ES-I3 (cell line): ENCODE measurements around the gene ARAP1.

ENCODE experiments used
- H3K36me3 ChIP-seq: 2 replicates; pipeline ENCODE4 v1.6.1; 2013; ENCODE audit warnings: mild to moderate bottlenecking, low read length, control low read depth, moderate library complexity; ENCODE audit not compliant: insufficient read depth
- H3K4me1 ChIP-seq: 2 replicates; pipeline ENCODE4 v1.6.1; 2013; ENCODE audit warnings: mild to moderate bottlenecking, control low read depth, low read length; ENCODE audit not compliant: insufficient read depth
- H3K9ac ChIP-seq: 2 replicates; pipeline ENCODE4 v1.6.1; 2013; ENCODE audit warnings: low read depth, mild to moderate bottlenecking, low read length, moderate library complexity
- H3K9me3 ChIP-seq: 2 replicates; pipeline ENCODE4 v1.6.1; 2013; ENCODE audit warnings: mild to moderate bottlenecking, low read length, moderate library complexity; ENCODE audit not compliant: control insufficient read depth, insufficient read depth

Gene ARAP1

GRCh38 chr11:72760539-72761405 is 8.6 kb upstream of the ARAP1 start:
- Histone ChIP-seq H3K4me1 (peaks cover 4% of the 10 kb centered on the region), H3K36me3 (no peaks in the 10 kb centered on the region; the same call in 1 of the 2 replicates), H3K9me3 (no peaks in the 10 kb centered on the region), H3K9ac (no peak overlapping the region)

- H3K9ac ChIP-seq, result no peak overlapping the region
- H3K36me3 ChIP-seq, result no peaks in the 10 kb centered on the region; the same call in 1 of the 2 replicates
- peaks cover 4% of the 10 kb centered on the region for H3K4me1 ChIP-seq
- H3K9me3 ChIP-seq, result no peaks in the 10 kb centered on the region
Observed at GRCh38 chr11:72759468-72759985, 7.3 kb upstream of the ARAP1 start.

GRCh38 chr11:72758690-72759389 is 6.6 kb upstream of the ARAP1 start:
- Histone ChIP-seq H3K9me3 (no peaks in the 10 kb centered on the region), H3K36me3 (no peaks in the 10 kb centered on the region; the same call in 1 of the 2 replicates), H3K4me1 (peaks cover 7% of the 10 kb centered on the region), H3K9ac (no peak overlapping the region)

GRCh38 chr11:72758304-72758689 is 6.1 kb upstream of the ARAP1 start:
- Histone ChIP-seq H3K9ac (no peak overlapping the region), H3K4me1 (peaks cover 9% of the 10 kb centered on the region), H3K9me3 (no peaks in the 10 kb centered on the region), H3K36me3 (no peaks in the 10 kb centered on the region; the same call in 1 of the 2 replicates)

- Histone ChIP-seq H3K9me3 (no peaks in the 10 kb centered on the region), H3K9ac (no peak overlapping the region), H3K36me3 (no peaks in the 10 kb centered on the region; the same call in 1 of the 2 replicates), H3K4me1 (peaks cover 9% of the 10 kb centered on the region)
Observed at GRCh38 chr11:72755713-72756285, 3.6 kb upstream of the ARAP1 start.

GRCh38 chr11:72754544-72755155 is 2.4 kb upstream of the ARAP1 start:
- Histone ChIP-seq H3K36me3 (no peaks in the 10 kb centered on the region; the same call in 1 of the 2 replicates), H3K9me3 (no peaks in the 10 kb centered on the region), H3K4me1 (peaks cover 9% of the 10 kb centered on the region), H3K9ac (no peak overlapping the region)

- H3K36me3 ChIP-seq, result no peaks in the 10 kb centered on the region; the same call in 1 of the 2 replicates
- no peaks in the 10 kb centered on the region for H3K9me3 ChIP-seq
- H3K9ac ChIP-seq, result no peak overlapping the region
- H3K4me1 ChIP-seq, result peaks cover 9% of the 10 kb centered on the region
Observed at GRCh38 chr11:72754149-72754543, 1.9 kb upstream of the ARAP1 start.

GRCh38 chr11:72753341-72754148 is 1.3 kb upstream of the ARAP1 start:
- Histone ChIP-seq H3K4me1 (peaks cover 9% of the 10 kb centered on the region), H3K9ac (no peak overlapping the region), H3K9me3 (no peaks in the 10 kb centered on the region), H3K36me3 (no peaks in the 10 kb centered on the region; the same call in 1 of the 2 replicates)

GRCh38 chr11:72751116-72752087 is 806 bp downstream of the ARAP1 start:
- no peaks in the 10 kb centered on the region; the same call in 1 of the 2 replicates for H3K36me3 ChIP-seq
- H3K9ac ChIP-seq, result peak overlapping the region; percentile 92
- H3K4me1 ChIP-seq, result peaks cover 9% of the 10 kb centered on the region
- H3K9me3 ChIP-seq, result no peaks in the 10 kb centered on the region

GRCh38 chr11:72750556-72751115 is 1.6 kb downstream of the ARAP1 start:
- peaks cover 9% of the 10 kb centered on the region for H3K4me1 ChIP-seq
- no peak overlapping the region for H3K9ac ChIP-seq
- no peaks in the 10 kb centered on the region; the same call in 1 of the 2 replicates for H3K36me3 ChIP-seq
- no peaks in the 10 kb centered on the region for H3K9me3 ChIP-seq

- H3K9ac ChIP-seq, result no peak overlapping the region
- peaks cover 9% of the 10 kb centered on the region for H3K4me1 ChIP-seq
- no peaks in the 10 kb centered on the region for H3K9me3 ChIP-seq
- no peaks in the 10 kb centered on the region; the same call in 1 of the 2 replicates for H3K36me3 ChIP-seq
Observed at GRCh38 chr11:72750086-72750485, 2.1 kb downstream of the ARAP1 start.

GRCh38 chr11:72747289-72747855 is 4.8 kb downstream of the ARAP1 start:
- no peak overlapping the region for H3K9ac ChIP-seq
- no peaks in the 10 kb centered on the region; the same call in 1 of the 2 replicates for H3K36me3 ChIP-seq
- H3K9me3 ChIP-seq, result no peaks in the 10 kb centered on the region
- peaks cover 3% of the 10 kb centered on the region for H3K4me1 ChIP-seq
